Stimulated activated CD8-positive, alpha-beta memory T cell treated with anti-CD3 and anti-CD28 coated beads, Interleukin-15, amount 100 ng/mL, for 48 hours (primary cell): ENCODE results near the gene PCSK1N.
A peak's percentile ranks its signal among the peaks of the same experiment; 100 is the strongest.
"Not testable (repeated sequence)": the region's sequence is repeated elsewhere in the genome, so short reads cannot be mapped to it uniquely, and the experiment has no call there.

Source experiments
- DNase-seq, 2 donors: peaks; one replicate each; pipeline ENCODE4 v3.0.0-alpha.2; 2020; ENCODE audit warnings: low read depth in 2 of 2

The PCSK1N gene

GRCh38 chrX:48823053-48823452 lies 12.4 kb downstream of the PCSK1N start:
- DNase-seq: no peak

GRCh38 chrX:48819394-48819793 lies 16.0 kb downstream of the PCSK1N start:
- not testable (repeated sequence) for DNase-seq

- no peak for DNase-seq
Observed at GRCh38 chrX:48818866-48819265, 16.5 kb downstream of the PCSK1N start.

- DNase-seq: no peak
Observed at GRCh38 chrX:48818098-48818497, 17.3 kb downstream of the PCSK1N start.

- DNase-seq: no peak
Observed at GRCh38 chrX:48816014-48816810, 19.2 kb downstream of the PCSK1N start.

GRCh38 chrX:48815266-48815665 lies 20.1 kb downstream of the PCSK1N start:
- DNase-seq: no peak

GRCh38 chrX:48814722-48815121 lies 20.7 kb downstream of the PCSK1N start:
- no peak for DNase-seq

- no peak for DNase-seq
Observed at GRCh38 chrX:48813644-48814043, 21.8 kb downstream of the PCSK1N start.

GRCh38 chrX:48806081-48806480 lies 29.3 kb downstream of the PCSK1N start:
- DNase-seq: no peak

GRCh38 chrX:48802905-48803200 lies 32.6 kb downstream of the PCSK1N start:
- DNase-seq: no peak

GRCh38 chrX:48802089-48802904 lies 33.1 kb downstream of the PCSK1N start:
- DNase-seq: peak; percentile 61 to 69

- peak; percentile 92 to 94 for DNase-seq
Observed at GRCh38 chrX:48801280-48802088, 33.9 kb downstream of the PCSK1N start, which contains the start of gene HDAC6. TSS of gene HDAC6 (plus strand) at chrX:48802067. CDS start at chrX:48802693, 626 bp downstream.

- no peak for DNase-seq
Observed at GRCh38 chrX:48800574-48801279, 34.7 kb downstream of the PCSK1N start.

GRCh38 chrX:48798318-48798717 lies 37.1 kb downstream of the PCSK1N start:
- DNase-seq: no peak

GRCh38 chrX:48794911-48795515 lies 40.4 kb downstream of the PCSK1N start:
- no peak for DNase-seq

- no peak for DNase-seq
Observed at GRCh38 chrX:48794340-48794910, 41.0 kb downstream of the PCSK1N start.

GRCh38 chrX:48793935-48794334 lies 41.5 kb downstream of the PCSK1N start:
- DNase-seq: no peak

- no peak for DNase-seq
Observed at GRCh38 chrX:48792219-48792618, 43.2 kb downstream of the PCSK1N start.

GRCh38 chrX:48791063-48791820 lies 44.2 kb downstream of the PCSK1N start:
- DNase-seq: no peak

GRCh38 chrX:48790477-48790876 lies 44.9 kb downstream of the PCSK1N start:
- DNase-seq: no peak
